Thyroid gland (tissue), 4 donors: ENCODE measurements around the gene BTN3A1.

Experiments
- CTCF ChIP-seq, 6 experiments: fragments of 200-600 bp in 3 of 6; fragments of 450-650 bp in 3 of 6; sonication (generic) in 3 of 6; IDR thresholded peaks; one replicate each; pipeline ENCODE4 v1.5.1; 2016 to 2019; ENCODE audit warnings: antibody characterized with exemption in 6 of 6, mild to moderate bottlenecking in 2 of 6, inconsistent platforms in 1 of 6, moderate library complexity in 1 of 6
- POLR2A ChIP-seq, 2 donors: fragments of 450-650 bp; IDR thresholded peaks; one replicate each; pipeline ENCODE4 v1.6.1; 2017; ENCODE audit warnings: antibody characterized with exemption in 2 of 2, mild to moderate bottlenecking in 2 of 2, moderate library complexity in 1 of 2

DNA sequence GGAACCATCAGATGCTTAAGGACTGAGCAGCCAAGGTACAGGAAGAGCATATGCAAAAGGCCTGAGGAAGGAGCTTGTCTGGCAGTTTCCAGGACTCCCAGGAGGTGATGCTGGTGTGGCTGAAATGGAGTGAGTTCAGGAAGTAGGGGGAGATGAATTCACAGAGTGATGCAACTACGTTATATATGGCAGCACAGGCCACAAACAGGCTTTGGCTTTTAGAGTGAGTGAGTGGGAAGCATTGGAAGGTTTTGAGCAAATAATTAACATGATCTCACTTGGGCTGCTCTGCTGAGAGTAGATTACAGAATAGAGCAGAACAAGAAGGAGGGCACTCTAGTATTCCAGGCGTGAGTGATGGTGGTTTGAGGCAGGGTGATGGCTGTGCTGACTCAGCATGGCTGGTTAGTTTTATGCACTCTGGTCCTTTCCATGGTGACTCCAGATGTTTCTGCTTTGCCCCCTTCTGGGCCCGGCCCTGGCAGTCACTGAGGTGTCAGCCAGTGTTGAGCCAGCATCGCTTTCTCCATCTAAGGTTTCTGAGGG is 12.7 kb upstream of the BTN3A1 start:
- TF ChIP-seq CTCF (IDR thresholded peaks at IDR 0.05) (no peak), POLR2A (IDR thresholded peaks at IDR 0.05) (no peak)
